Kidney (tissue), 14 donors: ENCODE measurements around the gene TMIE. TPM values are rescaled to one million over a fixed set of nuclear protein-coding genes. Genes with fewer than 3 reads are reported as not detected.
"Not testable (repeated sequence)": the region's sequence is repeated elsewhere in the genome, so short reads cannot be mapped to it uniquely, and the experiment has no call there.

Experiments used
- DNase-seq, 5 donors: peaks; one replicate each; pipeline ENCODE4 v3.0.0-alpha.2; 2013 to 2020
- FAIRE-seq: peaks from 2 replicates; lab custom pipeline; 2012; peaks lifted over from hg19 to GRCh38; lab: Jason Lieb, UNC
- H3K27ac ChIP-seq, 2 donors: one replicate each; pipeline ENCODE4 v1.7.0; 2013; ENCODE audit warnings: low read depth in 2 of 2, low read length in 2 of 2, inconsistent platforms in 1 of 2
- H3K27me3 ChIP-seq: one replicate; pipeline ENCODE4 v1.7.1; 2013; ENCODE audit warnings: low read length, inconsistent platforms; ENCODE audit not compliant: control insufficient read depth, insufficient read depth
- H3K36me3 ChIP-seq, 3 donors: one replicate each; pipeline versions ENCODE4 v1.7.0 to v1.7.1; 2013; ENCODE audit warnings: low read length in 3 of 3, control low read depth in 1 of 3, inconsistent platforms in 1 of 3; ENCODE audit not compliant: insufficient read depth in 3 of 3, control insufficient read depth in 2 of 3
- H3K4me1 ChIP-seq, 3 donors: one replicate each; pipeline versions ENCODE4 v1.7.0 to v1.7.1; 2013; ENCODE audit warnings: low read length in 3 of 3, inconsistent platforms in 1 of 3, low read depth in 1 of 3; ENCODE audit not compliant: control insufficient read depth in 2 of 3, insufficient read depth in 2 of 3
- H3K4me3 ChIP-seq, 3 donors: one replicate each; pipeline versions ENCODE4 v1.7.0 to v1.8.1; 2013; ENCODE audit warnings: low read length in 3 of 3, control low read depth in 1 of 3, inconsistent platforms in 1 of 3
- H3K9ac ChIP-seq, 3 donors: one replicate each; pipeline versions ENCODE4 v1.7.0 to v1.7.1; 2013; ENCODE audit warnings: low read length in 3 of 3, control low read depth in 1 of 3, inconsistent platforms in 1 of 3
- H3K9me3 ChIP-seq, 3 donors: one replicate each; pipeline versions ENCODE4 v1.7.0 to v1.7.1; 2013; ENCODE audit warnings: low read length in 3 of 3, control low read depth in 1 of 3, inconsistent platforms in 1 of 3; ENCODE audit not compliant: control insufficient read depth in 2 of 3, insufficient read depth in 1 of 3
- intact Hi-C: fragments of 100-400 bp; cut with DNase I; formaldehyde crosslinking; loops from one replicate; pipeline ENCODE4 v1.11.1; 2022
- polyA plus RNA-seq: library from polyadenylated mRNA; stranded (reverse); fragments of 350-450 nt; fragmentation: Illumina TruSeq; extraction: RNeasy Lipid Tissue Mini Kit (QIAGEN cat#74804); gene quantifications from one replicate; pipeline ENCODE4 v1.2.3, GENCODE V29; 2014; ENCODE audit warnings: low read depth, low replicate concordance; ENCODE audit not compliant: insufficient read depth
- total RNA-seq: library from RNA; stranded (reverse); fragmentation: NEBNext Ultra II Directional; extraction: Animal tissue kit (Norgen Biotek cat#: 25700); gene quantifications from one replicate; pipeline ENCODE4 v1.2.1, GENCODE V29; 2021
- TF ChIP-seq, protein P1 (sequence below): IDR thresholded peaks from 3 replicates; pipeline ENCODE4 v1.5.1; 2012; ENCODE audit warnings: mild to moderate bottlenecking, moderate library complexity, borderline replicate concordance; ENCODE audit not compliant: insufficient read depth; ENCODE audit errors: extremely low read depth
- donor health status: control.
- donor health status: control.
- donor health status: control.
- donor health status: control.
- donor health status: control.
- donor health status: DM: yes; HTN: yes; CAD: no.
- donor health status: Normal renal cell carcinoma (clear cell type).

Gene TMIE
- total and polyA plus RNA-seq, 2 donors from 2014 or later: 0.79 to 1.3 TPM

GRCh38 chr3:46737329-46737731, 36.1 kb downstream of the TMIE start:
- Histone ChIP-seq H3K27me3 (no peaks in the 10 kb centered on the region), H3K4me3 (no peak overlapping the region), H3K9ac (no peak overlapping the region), H3K9me3 (no peaks in the 10 kb centered on the region), H3K27ac (no peak overlapping the region), H3K36me3 (no peaks in the 10 kb centered on the region), H3K4me1 (no peaks in the 10 kb centered on the region)
- no peak for DNase-seq
- TF ChIP-seq, protein P1, sequence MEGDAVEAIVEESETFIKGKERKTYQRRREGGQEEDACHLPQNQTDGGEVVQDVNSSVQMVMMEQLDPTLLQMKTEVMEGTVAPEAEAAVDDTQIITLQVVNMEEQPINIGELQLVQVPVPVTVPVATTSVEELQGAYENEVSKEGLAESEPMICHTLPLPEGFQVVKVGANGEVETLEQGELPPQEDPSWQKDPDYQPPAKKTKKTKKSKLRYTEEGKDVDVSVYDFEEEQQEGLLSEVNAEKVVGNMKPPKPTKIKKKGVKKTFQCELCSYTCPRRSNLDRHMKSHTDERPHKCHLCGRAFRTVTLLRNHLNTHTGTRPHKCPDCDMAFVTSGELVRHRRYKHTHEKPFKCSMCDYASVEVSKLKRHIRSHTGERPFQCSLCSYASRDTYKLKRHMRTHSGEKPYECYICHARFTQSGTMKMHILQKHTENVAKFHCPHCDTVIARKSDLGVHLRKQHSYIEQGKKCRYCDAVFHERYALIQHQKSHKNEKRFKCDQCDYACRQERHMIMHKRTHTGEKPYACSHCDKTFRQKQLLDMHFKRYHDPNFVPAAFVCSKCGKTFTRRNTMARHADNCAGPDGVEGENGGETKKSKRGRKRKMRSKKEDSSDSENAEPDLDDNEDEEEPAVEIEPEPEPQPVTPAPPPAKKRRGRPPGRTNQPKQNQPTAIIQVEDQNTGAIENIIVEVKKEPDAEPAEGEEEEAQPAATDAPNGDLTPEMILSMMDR: no peak
- no peak for FAIRE-seq
- intact Hi-C loops: no loop called here

- H3K9me3 ChIP-seq, H3K9ac ChIP-seq, H3K27ac ChIP-seq, H3K27me3 ChIP-seq, H3K36me3 ChIP-seq, intact Hi-C loops, FAIRE-seq, H3K4me3 ChIP-seq, DNase-seq, H3K4me1 ChIP-seq: not testable (repeated sequence)
These were observed 38.4 kb downstream of the TMIE start for GRCh38 chr3:46739565-46739964.

DNA sequence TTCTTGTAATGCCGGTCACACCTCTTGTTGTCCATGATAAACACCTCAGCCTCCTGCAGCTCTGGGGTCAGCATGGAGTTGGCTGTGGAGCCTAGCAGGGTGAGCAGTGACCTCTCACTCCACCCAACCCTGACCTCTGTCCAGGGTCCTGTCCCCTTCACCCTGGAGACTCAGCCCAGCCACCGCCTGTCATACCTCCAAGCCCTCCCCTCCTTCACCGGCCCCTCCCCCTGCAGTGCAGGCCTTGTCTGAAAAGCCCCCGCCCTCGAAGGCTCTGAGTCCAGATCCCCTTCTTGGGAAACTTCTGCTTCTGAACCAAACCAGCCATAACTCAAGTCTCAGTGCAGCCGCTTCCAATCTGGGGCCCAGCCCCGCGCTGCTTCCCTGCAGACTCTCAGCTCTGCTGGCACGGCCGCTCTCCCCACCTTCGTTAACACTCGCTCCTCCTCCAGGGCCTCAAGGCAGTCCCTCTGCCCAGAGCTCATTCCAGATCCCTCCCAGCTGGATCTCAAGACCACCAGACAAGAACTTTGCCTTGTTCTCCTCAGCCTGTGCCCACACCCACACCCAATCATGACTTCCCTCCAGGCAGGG, 41.9 kb downstream of the TMIE start:
- H3K4me3 ChIP-seq: no peak overlapping the region
- H3K4me1 ChIP-seq: no peaks in the 10 kb centered on the region
- no peaks in the 10 kb centered on the region for H3K27me3 ChIP-seq
- H3K36me3 ChIP-seq: no peaks in the 10 kb centered on the region
- TF ChIP-seq, protein P1: no peak
- intact Hi-C loops: no loop called here
- no peak overlapping the region for H3K27ac ChIP-seq
- FAIRE-seq (no peak), DNase-seq (peak in 1 of 5 donors; percentile 44)
- H3K9me3 ChIP-seq: no peaks in the 10 kb centered on the region
- no peak overlapping the region for H3K9ac ChIP-seq

DNA sequence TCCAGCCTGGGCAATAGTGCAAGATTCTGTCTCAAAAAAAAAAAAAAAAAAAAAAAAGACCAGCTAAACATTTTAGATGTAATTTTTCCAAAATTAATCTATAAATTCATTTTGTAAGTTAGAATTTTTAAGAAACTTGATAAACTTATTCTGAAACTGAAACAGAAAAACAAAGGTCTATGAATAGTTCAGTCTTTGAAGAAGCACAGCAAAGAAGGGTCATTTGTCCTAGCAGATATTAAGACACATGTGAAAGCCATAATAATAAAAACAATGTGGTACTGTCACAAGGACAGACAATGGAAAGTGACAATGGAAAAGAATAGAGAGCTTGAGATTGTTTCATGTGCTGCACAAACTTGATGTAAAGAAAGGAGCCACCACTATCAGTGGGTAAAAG, 45.5 kb downstream of the TMIE start:
- H3K27ac ChIP-seq: no peak overlapping the region
- H3K36me3 ChIP-seq: no peaks in the 10 kb centered on the region
- H3K4me1 ChIP-seq: no peaks in the 10 kb centered on the region
- TF ChIP-seq, protein P1: no peak
- H3K9ac ChIP-seq: no peak overlapping the region
- no peak for FAIRE-seq
- no peak for DNase-seq
- no peaks in the 10 kb centered on the region for H3K27me3 ChIP-seq
- intact Hi-C loops: no loop called here
- no peaks in the 10 kb centered on the region for H3K9me3 ChIP-seq
- no peak overlapping the region for H3K4me3 ChIP-seq
